IMR-90 (cell line): Measurements from ENCODE around the gene KTN1. TPM values are rescaled to one million over a fixed set of nuclear protein-coding genes. Genes with fewer than 3 reads are reported as not detected.

Source experiments
- ATAC-seq: fragments of 200-7000 bp; cut with Tn5 transposase; 2 replicates; pipeline ENCODE4 v1.9.1; 2020; ENCODE audit warnings: low read depth, mild to moderate bottlenecking, moderate library complexity
- BruUV-seq: library from RNA; stranded (reverse); fragments of 400-500 nt; replicated peaks from 2 replicates; lab custom pipeline; 2021; lab: Mats Ljungman, UMichigan
- CTCF ChIA-PET: fragments of 300-600 bp; formaldehyde crosslinking; extraction: SDS; loops from one replicate; lab custom pipeline; 2021; ENCODE audit warnings: antibody characterized with exemption; lab: Yijun Ruan, JAX
- POLR2A ChIA-PET: fragments of 300-600 bp; sonication (Branson Sonifier 250); formaldehyde crosslinking; loops from one replicate; lab custom pipeline; 2022; ENCODE audit warnings: antibody characterized with exemption; ENCODE audit not compliant: unreplicated experiment; lab: Charles Lee
- DNase-seq: peaks from one replicate; pipeline ENCODE4 v3.0.0; 2013
- H2AFZ ChIP-seq: replicated peaks from 2 replicates; pipeline ENCODE3; 2013; ENCODE audit warnings: low read length, mild to moderate bottlenecking; ENCODE audit not compliant: poor library complexity
- H2AK5ac ChIP-seq: 2 replicates; pipeline ENCODE4 v1.6.1; 2013; ENCODE audit warnings: low read depth, low read length, inconsistent platforms
- H2AK9ac ChIP-seq: replicated peaks from 2 replicates; pipeline ENCODE3; 2013; ENCODE audit warnings: mild to moderate bottlenecking, low read depth, low read length, moderate library complexity; ENCODE audit not compliant: poor library complexity
- H2BK120ac ChIP-seq: 2 replicates; pipeline ENCODE4 v1.6.1; 2013; ENCODE audit warnings: low read depth, low read length, inconsistent platforms
- H2BK15ac ChIP-seq: 3 replicates; pipeline ENCODE4 v1.6.1; 2013; ENCODE audit warnings: low read depth, low read length, inconsistent platforms
- H2BK20ac ChIP-seq: 2 replicates; pipeline ENCODE4 v1.6.1; 2013; ENCODE audit warnings: low read depth, mild to moderate bottlenecking, inconsistent platforms, low read length, moderate library complexity
- H2BK5ac ChIP-seq: 2 replicates; pipeline ENCODE4 v1.6.1; 2013; ENCODE audit warnings: mild to moderate bottlenecking, low read depth, low read length, inconsistent platforms; ENCODE audit not compliant: poor library complexity, severe bottlenecking
- H3K14ac ChIP-seq: replicated peaks from 2 replicates; pipeline ENCODE4 v1.6.1; 2013; ENCODE audit warnings: low read depth, low read length, inconsistent platforms
- H3K18ac ChIP-seq: 2 replicates; pipeline ENCODE4 v1.6.1; 2013; ENCODE audit warnings: low read depth, low read length, control low read depth
- H3K23ac ChIP-seq: 2 replicates; pipeline ENCODE4 v1.6.1; 2013; ENCODE audit warnings: low read depth, low read length, inconsistent platforms
- H3K27ac ChIP-seq: 2 replicates; pipeline ENCODE4 v1.5.1; 2013; ENCODE audit warnings: mild to moderate bottlenecking, control low read depth, low read length; ENCODE audit not compliant: insufficient read depth
- H3K27me3 ChIP-seq: 2 replicates; pipeline ENCODE4 v1.6.1; 2013; ENCODE audit warnings: low read length; ENCODE audit not compliant: control insufficient read depth, insufficient read depth
- H3K36me3 ChIP-seq: 2 replicates; pipeline ENCODE4 v1.6.1; 2013; ENCODE audit warnings: low read length, mixed read lengths; ENCODE audit not compliant: control insufficient read depth, insufficient read depth
- H3K4ac ChIP-seq: 2 replicates; pipeline ENCODE4 v1.6.1; 2013; ENCODE audit warnings: low read depth, low read length, inconsistent platforms
- H3K4me1 ChIP-seq: 2 replicates; pipeline ENCODE4 v1.6.1; 2013; ENCODE audit warnings: low read length, mixed read lengths; ENCODE audit not compliant: control insufficient read depth, insufficient read depth
- H3K4me2 ChIP-seq: 2 replicates; pipeline ENCODE4 v1.6.1; 2013; ENCODE audit warnings: low read depth, mild to moderate bottlenecking, control low read depth, low read length, moderate library complexity
- H3K4me3 ChIP-seq: 2 replicates; pipeline ENCODE4 v1.5.1; 2013; ENCODE audit warnings: low read depth, mild to moderate bottlenecking, control low read depth, low read length, moderate library complexity; ENCODE audit not compliant: insufficient read depth
- H3K56ac ChIP-seq: 2 replicates; pipeline ENCODE4 v1.6.1; 2013; ENCODE audit warnings: low read length, inconsistent platforms; ENCODE audit not compliant: insufficient read depth; ENCODE audit errors: extremely low read depth
- H3K79me1 ChIP-seq, 2 experiments: 2 replicates each; pipeline ENCODE4 v1.6.1; 2013; ENCODE audit warnings: low read length in 2 of 2, inconsistent platforms in 1 of 2, low read depth in 1 of 2
- H3K9ac ChIP-seq: 2 replicates; pipeline ENCODE4 v1.6.1; 2013; ENCODE audit warnings: low read depth, low read length, control low read depth
- H3K9me1 ChIP-seq: 2 replicates; pipeline ENCODE4 v1.6.1; 2013; ENCODE audit warnings: low read length, inconsistent platforms; ENCODE audit not compliant: insufficient read depth
- H3K9me3 ChIP-seq: 2 replicates; pipeline ENCODE4 v1.6.1; 2013; ENCODE audit warnings: low read length; ENCODE audit not compliant: control insufficient read depth, insufficient read depth
- H4K20me1 ChIP-seq: 2 replicates; pipeline ENCODE4 v1.6.1; 2013; ENCODE audit warnings: low read length, inconsistent platforms; ENCODE audit not compliant: insufficient read depth
- H4K5ac ChIP-seq: 2 replicates; pipeline ENCODE4 v1.6.1; 2013; ENCODE audit warnings: mild to moderate bottlenecking, low read depth, low read length, control low read depth
- H4K8ac ChIP-seq, 2 experiments: 2 replicates each; pipeline ENCODE4 v1.6.1; 2013; ENCODE audit warnings: low read depth in 2 of 2, low read length in 2 of 2, control low read depth in 1 of 2, inconsistent platforms in 1 of 2
- H4K91ac ChIP-seq: 2 replicates; pipeline ENCODE4 v1.6.1; 2013; ENCODE audit warnings: low read depth, low read length, inconsistent platforms; ENCODE audit not compliant: insufficient read depth
- CEBPB ChIP-seq: IDR thresholded peaks from 2 replicates; pipeline ENCODE4 v1.6.1; 2012; ENCODE audit warnings: low read depth, low read length, improper control_type of control experiment
- CHD1 ChIP-seq: IDR thresholded peaks from 2 replicates; pipeline ENCODE4 v1.6.1; 2012; ENCODE audit warnings: low read depth, low read length, improper control_type of control experiment
- CTCF ChIP-seq: conservative IDR thresholded peaks from 2 replicates; pipeline ENCODE4 v1.5.1; 2012; ENCODE audit warnings: mild to moderate bottlenecking, low read depth, low read length, improper control_type of control experiment
- ELK1 ChIP-seq: fragments of 150-350 bp; IDR thresholded peaks from 2 replicates; pipeline ENCODE4 v1.6.1; 2016; ENCODE audit warnings: low read depth, mild to moderate bottlenecking, low read length, moderate library complexity, borderline replicate concordance
- FOS ChIP-seq: fragments of 150-350 bp; IDR thresholded peaks from 2 replicates; pipeline ENCODE4 v1.6.1; 2016; ENCODE audit warnings: low read depth, low read length
- MAFK ChIP-seq: IDR thresholded peaks from 2 replicates; pipeline ENCODE4 v1.6.1; 2012; ENCODE audit warnings: low read depth, low read length, improper control_type of control experiment
- MAZ ChIP-seq: IDR thresholded peaks from 2 replicates; pipeline ENCODE4 v1.6.1; 2012; ENCODE audit warnings: low read depth, mild to moderate bottlenecking, low read length, improper control_type of control experiment, moderate library complexity, borderline replicate concordance
- MXI1 ChIP-seq: IDR thresholded peaks from 2 replicates; pipeline ENCODE4 v1.6.1; 2012; ENCODE audit warnings: low read depth, mild to moderate bottlenecking, low read length, moderate library complexity, borderline replicate concordance
- NFE2L2 ChIP-seq: fragments of 150-350 bp; IDR thresholded peaks from 2 replicates; pipeline ENCODE4 v1.6.1; 2016; ENCODE audit warnings: low read depth, mild to moderate bottlenecking, low read length
- POLR2A ChIP-seq: IDR thresholded peaks from 2 replicates; pipeline ENCODE4 v1.6.1; 2012; ENCODE audit warnings: mild to moderate bottlenecking, low read depth, low read length
- RCOR1 ChIP-seq: IDR thresholded peaks from 2 replicates; pipeline ENCODE4 v1.6.1; 2012; ENCODE audit warnings: mild to moderate bottlenecking, low read length, improper control_type of control experiment; ENCODE audit not compliant: insufficient replicate concordance
- RFX5 ChIP-seq: IDR thresholded peaks from 2 replicates; pipeline ENCODE4 v1.8.0; 2012; ENCODE audit warnings: low read depth, mild to moderate bottlenecking, low read length, moderate library complexity
- SMC3 ChIP-seq: fragments of 150-350 bp; IDR thresholded peaks from 2 replicates; pipeline ENCODE4 v1.6.1; 2016; ENCODE audit warnings: low read depth, mild to moderate bottlenecking, antibody characterized with exemption, low read length, moderate library complexity
- USF2 ChIP-seq: fragments of 150-350 bp; IDR thresholded peaks from 2 replicates; pipeline ENCODE4 v1.6.1; 2017; ENCODE audit warnings: mild to moderate bottlenecking, antibody characterized with exemption, low read length, low read depth
- WGBS, 2 experiments: methylation state at CpG; one replicate each; pipeline versions ENCODE4 v1.1.5 to v1.1.7; 2013; ENCODE audit warnings: missing lambda C conversion rate in 2 of 2; ENCODE audit not compliant: insufficient read length in 1 of 2; ENCODE audit errors: extremely low coverage in 2 of 2; 5-methylcytosine and 5-hydroxymethylcytosine counted together
- dilution Hi-C: fragments of 300-500 bp; cut with HindIII; formaldehyde crosslinking; loops from one replicate; pipeline ENCODE4 v1.14.3; 2018; ENCODE audit warnings: low sequenced_read_pairs; ENCODE audit not compliant: unreplicated experiment
- in situ Hi-C: fragments of 300-500 bp; cut with MboI; formaldehyde crosslinking; loops from 3 replicates; pipeline ENCODE4 v1.14.3; 2019; ENCODE audit warnings: low sequenced_read_pairs, inconsistent platforms, mixed read lengths
- intact Hi-C: fragments of 100-400 bp; cut with micrococcal nuclease; formaldehyde crosslinking; loops from 2 replicates; pipeline ENCODE4 v1.10.0; 2022
- polyA plus RNA-seq, 3 experiments: library from polyadenylated mRNA; depleted of rRNA; stranded (reverse); fragments of >200 nt; gene quantifications; 2 replicates each; pipeline ENCODE4 v1.2.3, GENCODE V29; 2012; ENCODE audit warnings: low replicate concordance in 1 of 3
- total RNA-seq: library from RNA; depleted of rRNA; stranded (reverse); fragments of >200 nt; gene quantifications from 2 replicates; pipeline ENCODE4 v1.2.3, GENCODE V29; 2012

Gene KTN1
- total and polyA plus RNA-seq, 2 of the 4 experiments (the other 2 are of a cell fraction) = 42.1 to 57.2 TPM

GRCh38 chr14:55693904-55694303, 113.9 kb downstream of the KTN1 start:
- H2AFZ ChIP-seq = no peak overlapping the region
- POLR2A ChIA-PET = no interaction called here
- no peak overlapping the region for H2BK120ac ChIP-seq
- H3K4me3 ChIP-seq = no peak overlapping the region
- H2BK20ac ChIP-seq = no peak overlapping the region
- in situ Hi-C loops (no loop called here), dilution Hi-C loops (no loop called here), intact Hi-C loops (no loop called here)
- no peak overlapping the region for H4K5ac ChIP-seq
- peaks cover 8% of the 10 kb centered on the region; the same call in 1 of the 2 replicates for H3K36me3 ChIP-seq
- no peak overlapping the region for H2AK9ac ChIP-seq
- H3K23ac ChIP-seq = no peak overlapping the region
- H2BK15ac ChIP-seq = no peak overlapping the region
- ATAC-seq = no peak
- WGBS, 2 experiments = no CpG with 5 or more reads among the region's 4 CpGs
- H4K20me1 ChIP-seq = no peaks in the 10 kb centered on the region
- no peak overlapping the region for H3K4ac ChIP-seq
- no peak overlapping the region for H2AK5ac ChIP-seq
- CTCF ChIA-PET = no interaction called here
- no peak overlapping the region for H4K8ac ChIP-seq
- no peak overlapping the region for H3K14ac ChIP-seq
- no peak overlapping the region for H4K91ac ChIP-seq
- H3K9me3 ChIP-seq = no peaks in the 10 kb centered on the region
- no peak overlapping the region for H3K27ac ChIP-seq
- H3K9me1 ChIP-seq = no peaks in the 10 kb centered on the region
- no peaks in the 10 kb centered on the region; a peak in 1 of 4 replicates for H3K79me1 ChIP-seq
- H3K9ac ChIP-seq = no peak overlapping the region
- no peak overlapping the region for H2BK5ac ChIP-seq
- H3K56ac ChIP-seq = no peak overlapping the region
- H3K18ac ChIP-seq = no peak overlapping the region
- peaks cover 2% of the 10 kb centered on the region; the same call in 1 of the 2 replicates for H3K4me1 ChIP-seq
- DNase-seq = no peak
- BruUV-seq = no TSS peak
- TF ChIP-seq MAFK = no peak
- TF ChIP-seq CTCF = no peak
- no peak for TF ChIP-seq RFX5
- no peak for TF ChIP-seq POLR2A
- TF ChIP-seq NFE2L2 = no peak
- no peak for TF ChIP-seq RCOR1
- no peak for TF ChIP-seq MXI1
- TF ChIP-seq CHD1 = no peak
- no peak for TF ChIP-seq CEBPB
- TF ChIP-seq ELK1 = no peak
- TF ChIP-seq MAZ = no peak
- TF ChIP-seq USF2 = no peak
- no peak for TF ChIP-seq FOS
- TF ChIP-seq SMC3 = no peak
- no peaks in the 10 kb centered on the region for H3K27me3 ChIP-seq
- H3K4me2 ChIP-seq = no peak overlapping the region
